ENCODE results near the gene SEPTIN6. TPM values are rescaled to one million over a fixed set of nuclear protein-coding genes. Genes with fewer than 3 reads are reported as not detected.

The SEPTIN6 gene
- total RNA-seq (2016; rRNA removed; fragmentation: Illumina TruSeq; extraction: Trizol) (21.7 and 34.1 TPM in 2 replicates), polyA plus RNA-seq (2011; rRNA removed) (35.9 and 38.3 TPM in 2 replicates), polyA minus RNA-seq (2011; rRNA and poly(A)+ RNA removed; ENCODE audit: low replicate concordance) (52.2 and 78.0 TPM in 2 replicates), Bru-seq, nascent RNA (percentile 54 among the genes with signal in this experiment), BruChase-seq, experiment 1, labeled RNA remaining after a 6-hour chase (percentile 60 among the genes with signal in this experiment), BruChase-seq, experiment 2, labeled RNA remaining after a 2-hour chase (percentile 57 among the genes with signal in this experiment)
- total RNA-seq (2016; cell fraction: cytosol; rRNA removed; fragmentation: Illumina TruSeq; extraction: Trizol; ENCODE audit: low read depth) = 4.2 and 4.3 TPM in 2 replicates
- total RNA-seq (2016; cell fraction: insoluble cytoplasmic fraction; rRNA removed; fragmentation: Illumina TruSeq; extraction: Trizol) = 22.6 and 30.6 TPM in 2 replicates
- 11.6 and 11.9 TPM in 2 replicates for total RNA-seq (2016; cell fraction: membrane; rRNA removed; fragmentation: Illumina TruSeq; extraction: Trizol)
- total RNA-seq (2016; cell fraction: nucleus; rRNA removed; fragmentation: Illumina TruSeq; extraction: Trizol) = 13.4 and 14.5 TPM in 2 replicates
- polyA plus RNA-seq (2011; cell fraction: cytosol; rRNA removed) = 35.8 and 37.3 TPM in 2 replicates
- 20.9 and 22.6 TPM in 2 replicates for polyA plus RNA-seq (2011; cell fraction: nucleus; rRNA removed)
- 17.4 and 20.8 TPM in 2 replicates for polyA plus RNA-seq (2012)
- 4.8 and 6.3 TPM in 2 replicates for polyA plus RNA-seq (2016; cell fraction: cytosol; fragmentation: Illumina TruSeq; extraction: Trizol; ENCODE audit: low read depth)
- polyA plus RNA-seq (2016; cell fraction: insoluble cytoplasmic fraction; fragmentation: Illumina TruSeq; extraction: Trizol; ENCODE audit: low read depth) = 33.9 and 37.2 TPM in 2 replicates
- 11.2 and 12.4 TPM in 2 replicates for polyA plus RNA-seq (2016; cell fraction: membrane; fragmentation: Illumina TruSeq; extraction: Trizol; ENCODE audit: low read depth)
- polyA plus RNA-seq (2016; cell fraction: nucleus; fragmentation: Illumina TruSeq; extraction: Trizol; ENCODE audit: insufficient read depth, low read depth) = 25.4 and 30.7 TPM in 2 replicates
- 24.4 and 30.2 TPM in 2 replicates for polyA minus RNA-seq (2011; cell fraction: cytosol; rRNA and poly(A)+ RNA removed)
- polyA minus RNA-seq (2011; cell fraction: nucleus; rRNA and poly(A)+ RNA removed) = 10.7 and 23.0 TPM in 2 replicates
- long read RNA-seq, experiment 1, full-length matches to known transcripts = 19 of 46 reads
- long read RNA-seq, experiment 1, partial matches to known transcripts = 20 of 46 reads
- long read RNA-seq, experiment 1, other reads (novel, unspliced or antisense) = 7 of 46 reads
- long read RNA-seq, experiment 2, full-length matches to known transcripts = 14 of 52 reads
- long read RNA-seq, experiment 2, partial matches to known transcripts = 15 of 52 reads
- long read RNA-seq, experiment 2, other reads (novel, unspliced or antisense) = 23 of 52 reads

GRCh38 chrX:119693040-119693995 is at the start of gene SEPTIN6:
Gene SEPTIN6 (minus strand): TSS chrX:119693168. CDS start chrX:119693105, 63 bp downstream.
- Histone ChIP-seq H4K20me1 (ENCODE audit: insufficient read depth, low read length) (no peaks in the 10 kb centered on the region), H3K36me3 (replicated peaks in 1 of 2; ENCODE audit: control insufficient read depth in 1 of 2, insufficient read depth in 2 of 2, low read length in 2 of 2) (no peaks in the 10 kb centered on the region), H3K9ac (ENCODE audit: insufficient read depth, low read depth, low read length) (peak within 1 kb of the TSS; percentile 66), H3K27ac (ENCODE audit: extremely low read length, insufficient read depth, low read length) (peak within 1 kb of the TSS; percentile 60), H3K79me2 (ENCODE audit: insufficient read depth, low read length) (peaks cover 22% of the 10 kb centered on the region), H2AFZ (ENCODE audit: low read length) (no peak within 1 kb of the TSS), H3K27me3 (ENCODE audit: control insufficient read depth in 1 of 2, insufficient read depth in 2 of 2, low read length in 2 of 2) (no peaks in the 10 kb centered on the region), H3K9me3 (ENCODE audit: low read length) (no peaks in the 10 kb centered on the region), H3K4me3 (replicated peaks in 1 of 3; ENCODE audit: insufficient read depth in 1 of 3, low read depth in 2 of 3, low read length in 3 of 3) (peak within 1 kb of the TSS; percentile 68 to 82 (median 77)), H3K4me1 (ENCODE audit: insufficient read depth, low read length) (peaks cover 14% of the 10 kb centered on the region), H3K4me2 (ENCODE audit: low read depth, low read length) (peak within 1 kb of the TSS; percentile 79)
- BruUV-seq (replicated peaks) = no TSS peak
- DNase-seq (ENCODE audit: low spot score) = peak; percentile 59
- peak; percentile 53 for FAIRE-seq
- peak; percentile 73 for ATAC-seq
- WGBS (ENCODE audit: low lambda C conversion rate) = 1% methylated on average over 11 of the region's 59 CpGs
- intact Hi-C loops (cut with micrococcal nuclease; ENCODE audit: unreplicated experiment) = loop anchor here (10.0 kb wide), 1 partner anchor 179 kb away; no protein-coding TSS in a partner anchor
- CTCF ChIA-PET (ENCODE audit: low intra/inter-chr PET ratio, low total read pairs) = no interaction called here
- POLR2A ChIA-PET = interaction anchor here (0.5 to 1.8 kb wide), 15 partner anchors 10 to 222 kb away, joined by 3 to 11 read pairs (median 3); partner anchors contain the start of genes RPL39, SOWAHD, UBE2A and UPF3B
- in situ Hi-C loops (cut with HindIII; ENCODE audit: extremely low pct_ligation_motif_present, low pct_unique_long_range_greater_than_20kb) = no loop called here
- TF ChIP-seq ZNF451 (CRISPR knock-in tag; IDR thresholded peaks at IDR 0.05) (no peak), MAFK (conservative IDR thresholded peaks at IDR 0.05 in 1 of 2, IDR thresholded peaks at IDR 0.05 in 1 of 2; ENCODE audit: low read length in 2 of 2) (no peak), ZNF281 (CRISPR knock-in tag; IDR thresholded peaks at IDR 0.05; ENCODE audit: borderline replicate concordance) (0 out of 2 replicates have a peak, but pooled peaks have one; percentile 43), NONO (IDR thresholded peaks at IDR 0.05) (no peak), NONO (CRISPR knock-in tag; conservative IDR thresholded peaks at IDR 0.05) (peak; percentile 13; the same call in 1 of the 2 replicates), ASH2L (IDR thresholded peaks at IDR 0.05; ENCODE audit: insufficient read length, low read depth, low read length) (peak; percentile 41), HNRNPLL (IDR thresholded peaks at IDR 0.05; ENCODE audit: low read depth, low read length, poor library complexity, severe bottlenecking) (peak; percentile 36), ZNF431 (CRISPR knock-in tag; IDR thresholded peaks at IDR 0.05; ENCODE audit: borderline replicate concordance, low read depth) (no peak), ZNF205 (CRISPR knock-in tag; IDR thresholded peaks at IDR 0.05) (no peak), ZNF770 (CRISPR knock-in tag; IDR thresholded peaks at IDR 0.05) (no peak), ZNF331 (CRISPR knock-in tag; IDR thresholded peaks at IDR 0.05) (peak; percentile 9; the same call in 1 of the 2 replicates)

All from HepG2 (cell line).